Loucy (cell line): Measurements from ENCODE around the gene CRYZL1.
"Not testable (repeated sequence)": the region's sequence is repeated elsewhere in the genome, so short reads cannot be mapped to it uniquely, and the experiment has no call there.

Experiments used
- H2AFZ ChIP-seq: fragments of 200-600 bp; sonication (generic); 2 replicates; pipeline ENCODE4 v1.6.0; 2016; ENCODE audit warnings: antibody characterized with exemption, mild to moderate bottlenecking, low read length, moderate library complexity
- H3F3A ChIP-seq: fragments of 200-600 bp; 2 replicates; pipeline ENCODE4 v1.6.0; 2016; ENCODE audit warnings: antibody characterized with exemption, low read depth, mild to moderate bottlenecking
- H3K27me3 ChIP-seq: fragments of 200-600 bp; sonication (generic); 2 replicates; pipeline ENCODE4 v1.6.1; 2014; ENCODE audit warnings: low read length, mild to moderate bottlenecking; ENCODE audit not compliant: insufficient read depth, poor library complexity, severe bottlenecking
- H3K36me3 ChIP-seq: fragments of 200-600 bp; sonication (generic); 2 replicates; pipeline ENCODE4 v1.6.1; 2016; ENCODE audit warnings: low read length; ENCODE audit not compliant: insufficient read depth
- H3K4me1 ChIP-seq: fragments of 200-600 bp; sonication (generic); 2 replicates; pipeline ENCODE4 v1.5.1; 2014; ENCODE audit warnings: low read length, mild to moderate bottlenecking; ENCODE audit not compliant: insufficient read depth, poor library complexity, severe bottlenecking
- H3K4me2 ChIP-seq: fragments of 200-600 bp; sonication (generic); 2 replicates; pipeline ENCODE4 v1.6.0; 2014; ENCODE audit warnings: antibody characterized with exemption, low read length, low read depth, mild to moderate bottlenecking; ENCODE audit not compliant: poor library complexity, severe bottlenecking
- H3K4me3 ChIP-seq: fragments of 200-600 bp; sonication (generic); 2 replicates; pipeline ENCODE4 v1.5.1; 2014; ENCODE audit warnings: low read length, mild to moderate bottlenecking, mixed read lengths; ENCODE audit not compliant: poor library complexity, severe bottlenecking
- H3K79me2 ChIP-seq: fragments of 200-600 bp; sonication (generic); 2 replicates; pipeline ENCODE4 v1.6.1; 2014; ENCODE audit warnings: low read length; ENCODE audit not compliant: insufficient read depth
- H3K9ac ChIP-seq: fragments of 200-600 bp; sonication (generic); 2 replicates; pipeline ENCODE4 v1.6.0; 2014; ENCODE audit warnings: mild to moderate bottlenecking, low read depth, low read length, moderate library complexity; ENCODE audit not compliant: poor library complexity, severe bottlenecking
- H3K9me2 ChIP-seq: fragments of 200-600 bp; sonication (generic); replicated peaks from 2 replicates; pipeline ENCODE4 v1.6.1; 2016; ENCODE audit warnings: low read depth, low read length, mixed read lengths
- H3K9me3 ChIP-seq: fragments of 200-600 bp; sonication (generic); 2 replicates; pipeline ENCODE4 v1.6.1; 2014; ENCODE audit warnings: mild to moderate bottlenecking, antibody characterized with exemption, low read length, low read depth; ENCODE audit not compliant: insufficient read depth
- H4K20me1 ChIP-seq: fragments of 200-600 bp; sonication (generic); 2 replicates; pipeline ENCODE4 v1.6.0; 2014; ENCODE audit warnings: antibody characterized with exemption, low read length, mild to moderate bottlenecking; ENCODE audit not compliant: insufficient read depth, poor library complexity, severe bottlenecking
- EZH2phosphoT487 ChIP-seq: fragments of 200-600 bp; IDR thresholded peaks from 2 replicates; pipeline ENCODE4 v1.6.1; 2018; ENCODE audit warnings: antibody characterized with exemption, mild to moderate bottlenecking, moderate library complexity, borderline replicate concordance
- TF ChIP-seq, protein P1 (sequence below): fragments of 200-600 bp; sonication (generic); conservative IDR thresholded peaks from 2 replicates; pipeline ENCODE4 v1.5.1; 2014; ENCODE audit warnings: mild to moderate bottlenecking, antibody characterized with exemption, low read length

The CRYZL1 gene

DNA sequence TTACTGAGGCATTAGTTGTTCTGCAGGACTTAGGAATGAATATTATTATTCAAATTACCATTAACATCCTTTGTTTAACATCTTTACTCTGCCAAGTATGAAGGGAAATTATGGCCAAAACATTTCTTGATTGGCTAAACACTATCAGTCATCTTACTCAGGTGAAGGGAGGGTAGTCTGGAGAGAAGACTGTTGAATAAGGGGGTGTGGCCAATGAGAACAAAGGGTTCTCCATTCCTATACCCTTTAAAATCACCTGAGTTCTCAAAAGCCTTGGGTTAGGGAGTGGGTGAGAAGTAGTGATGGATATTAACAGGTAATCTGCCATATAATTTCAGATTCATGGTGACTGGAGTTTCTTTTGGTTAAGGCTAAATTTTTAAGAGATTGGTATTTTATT, 19.3 kb downstream of the CRYZL1 start:
- Histone ChIP-seq H4K20me1 (no peaks in the 10 kb centered on the region), H3K36me3 (peaks cover 43% of the 10 kb centered on the region; the same call in 1 of the 2 replicates), H3K9me3 (no peaks in the 10 kb centered on the region), H3K9me2 (no peaks in the 10 kb centered on the region), H3F3A (no peaks in the 10 kb centered on the region), H3K79me2 (no peaks in the 10 kb centered on the region), H3K4me1 (no peaks in the 10 kb centered on the region), H3K27me3 (no peaks in the 10 kb centered on the region), H2AFZ (no peak overlapping the region), H3K4me2 (no peak overlapping the region), H3K9ac (no peak overlapping the region), H3K4me3 (no peak overlapping the region)
- TF ChIP-seq, protein P1, sequence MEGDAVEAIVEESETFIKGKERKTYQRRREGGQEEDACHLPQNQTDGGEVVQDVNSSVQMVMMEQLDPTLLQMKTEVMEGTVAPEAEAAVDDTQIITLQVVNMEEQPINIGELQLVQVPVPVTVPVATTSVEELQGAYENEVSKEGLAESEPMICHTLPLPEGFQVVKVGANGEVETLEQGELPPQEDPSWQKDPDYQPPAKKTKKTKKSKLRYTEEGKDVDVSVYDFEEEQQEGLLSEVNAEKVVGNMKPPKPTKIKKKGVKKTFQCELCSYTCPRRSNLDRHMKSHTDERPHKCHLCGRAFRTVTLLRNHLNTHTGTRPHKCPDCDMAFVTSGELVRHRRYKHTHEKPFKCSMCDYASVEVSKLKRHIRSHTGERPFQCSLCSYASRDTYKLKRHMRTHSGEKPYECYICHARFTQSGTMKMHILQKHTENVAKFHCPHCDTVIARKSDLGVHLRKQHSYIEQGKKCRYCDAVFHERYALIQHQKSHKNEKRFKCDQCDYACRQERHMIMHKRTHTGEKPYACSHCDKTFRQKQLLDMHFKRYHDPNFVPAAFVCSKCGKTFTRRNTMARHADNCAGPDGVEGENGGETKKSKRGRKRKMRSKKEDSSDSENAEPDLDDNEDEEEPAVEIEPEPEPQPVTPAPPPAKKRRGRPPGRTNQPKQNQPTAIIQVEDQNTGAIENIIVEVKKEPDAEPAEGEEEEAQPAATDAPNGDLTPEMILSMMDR, result no peak
- no peak for TF ChIP-seq EZH2phosphoT487

DNA sequence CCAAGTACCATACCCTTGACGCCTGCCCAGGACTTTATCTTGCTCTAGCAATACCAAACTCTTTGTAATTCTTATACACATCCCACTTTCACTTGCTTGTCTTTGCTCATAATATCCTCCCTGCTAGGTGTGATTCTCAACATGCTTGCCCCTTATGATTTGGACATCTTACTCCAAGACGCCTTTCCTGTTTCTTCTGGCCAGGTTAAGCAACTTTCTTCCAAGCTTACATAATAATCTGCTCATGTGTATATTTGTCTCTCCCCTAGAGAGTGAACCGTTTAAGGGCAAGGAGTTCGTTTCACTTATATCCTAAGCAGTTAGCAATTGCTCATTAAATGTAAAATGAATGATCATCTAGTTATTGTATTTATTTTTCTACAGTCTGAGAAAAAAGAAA, 21.8 kb downstream of the CRYZL1 start:
- Histone ChIP-seq H3F3A (no peaks in the 10 kb centered on the region), H3K27me3 (no peaks in the 10 kb centered on the region), H3K9me2 (no peaks in the 10 kb centered on the region), H3K79me2 (no peaks in the 10 kb centered on the region), H3K4me2 (no peak overlapping the region), H3K4me1 (no peaks in the 10 kb centered on the region), H2AFZ (no peak overlapping the region), H4K20me1 (no peaks in the 10 kb centered on the region), H3K9ac (no peak overlapping the region), H3K9me3 (no peaks in the 10 kb centered on the region), H3K4me3 (no peak overlapping the region), H3K36me3 (peaks cover 43% of the 10 kb centered on the region; the same call in 1 of the 2 replicates)
- TF ChIP-seq, protein P1, result no peak
- TF ChIP-seq EZH2phosphoT487, result no peak

DNA sequence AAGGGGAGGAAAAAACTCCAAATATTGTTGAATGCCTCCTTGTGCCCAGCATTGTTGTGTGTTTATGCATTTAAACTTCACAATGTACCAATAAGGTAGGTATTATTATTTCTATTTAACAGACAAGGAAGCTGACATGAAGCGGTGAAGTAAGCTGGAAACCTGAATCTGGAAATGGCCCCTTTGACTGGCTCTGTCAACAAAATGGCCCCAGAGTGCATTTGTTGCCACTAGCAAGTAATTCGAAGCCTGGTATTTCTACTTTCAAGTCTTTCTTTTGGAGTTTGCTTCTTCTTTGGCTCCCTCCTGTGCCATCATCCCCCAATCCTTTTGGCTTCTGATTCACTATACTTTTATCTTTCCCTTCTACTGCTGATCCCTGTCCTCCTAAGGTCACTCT, 23.1 kb downstream of the CRYZL1 start:
- Histone ChIP-seq H3K9me2 (no peaks in the 10 kb centered on the region), H4K20me1 (no peaks in the 10 kb centered on the region), H3K9ac (no peak overlapping the region), H3K9me3 (no peaks in the 10 kb centered on the region), H3K27me3 (no peaks in the 10 kb centered on the region), H3K36me3 (peaks cover 33% of the 10 kb centered on the region; the same call in 1 of the 2 replicates), H3K4me3 (no peak overlapping the region), H3K4me1 (no peaks in the 10 kb centered on the region), H3K79me2 (no peaks in the 10 kb centered on the region), H2AFZ (no peak overlapping the region), H3K4me2 (no peak overlapping the region), H3F3A (no peaks in the 10 kb centered on the region)
- TF ChIP-seq, protein P1, result no peak
- no peak for TF ChIP-seq EZH2phosphoT487

DNA sequence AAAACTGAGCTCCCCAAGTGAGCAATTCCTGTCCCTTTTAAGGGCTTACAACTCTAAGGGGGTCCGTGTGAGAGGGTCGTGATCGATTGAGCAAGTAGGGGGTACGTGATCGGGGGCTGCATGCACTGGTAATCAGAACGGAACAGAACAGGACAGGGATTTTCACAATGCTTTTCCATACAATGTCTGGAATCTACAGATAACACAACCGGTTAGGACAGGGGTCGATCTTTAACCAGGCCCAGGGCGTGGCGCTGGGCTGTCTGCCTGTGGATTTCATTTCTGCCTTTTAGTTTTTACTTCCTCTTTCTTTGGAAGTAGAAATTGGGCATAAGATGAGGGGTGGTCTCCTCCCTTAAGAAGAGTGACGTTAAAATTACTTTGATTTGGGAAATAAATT, 24.0 kb downstream of the CRYZL1 start:
- not testable (repeated sequence) for H3K79me2 ChIP-seq, H3K4me1 ChIP-seq, H3F3A ChIP-seq, H3K4me3 ChIP-seq, H3K9ac ChIP-seq, H3K27me3 ChIP-seq, H3K9me3 ChIP-seq, H3K4me2 ChIP-seq, H4K20me1 ChIP-seq, H2AFZ ChIP-seq, H3K9me2 ChIP-seq
- peaks cover 37% of the 10 kb centered on the region; the same call in 1 of the 2 replicates for H3K36me3 ChIP-seq
